NB4 (cell line): ENCODE results near the gene LRFN2.

ENCODE experiments used
- CTCF ChIP-seq: IDR thresholded peaks from one replicate; pipeline ENCODE4 v1.5.1; 2012; ENCODE audit warnings: low read depth, low read length
- MYC ChIP-seq: IDR thresholded peaks from 2 replicates; pipeline ENCODE4 v1.6.1; 2011; ENCODE audit warnings: low read depth, low read length

GRCh38 chr6:40392589-40392988 lies 194.6 kb downstream of the LRFN2 start:
- TF ChIP-seq CTCF (no peak), MYC (no peak)
